IMR-90 (cell line): ENCODE data around the gene KIFBP. TPM values are rescaled to one million over a fixed set of nuclear protein-coding genes. Genes with fewer than 3 reads are reported as not detected.

Source experiments
- ATAC-seq: fragments of 200-7000 bp; cut with Tn5 transposase; 2 replicates; pipeline ENCODE4 v1.9.1; 2020; ENCODE audit warnings: low read depth, mild to moderate bottlenecking, moderate library complexity
- BruUV-seq: library from RNA; stranded (reverse); fragments of 400-500 nt; replicated peaks from 2 replicates; lab custom pipeline; 2021; lab: Mats Ljungman, UMichigan
- CTCF ChIA-PET: fragments of 300-600 bp; formaldehyde crosslinking; extraction: SDS; loops from one replicate; lab custom pipeline; 2021; ENCODE audit warnings: antibody characterized with exemption; lab: Yijun Ruan, JAX
- POLR2A ChIA-PET: fragments of 300-600 bp; sonication (Branson Sonifier 250); formaldehyde crosslinking; loops from one replicate; lab custom pipeline; 2022; ENCODE audit warnings: antibody characterized with exemption; ENCODE audit not compliant: unreplicated experiment; lab: Charles Lee
- DNase-seq: peaks from one replicate; pipeline ENCODE4 v3.0.0; 2013
- H2AFZ ChIP-seq: replicated peaks from 2 replicates; pipeline ENCODE3; 2013; ENCODE audit warnings: low read length, mild to moderate bottlenecking; ENCODE audit not compliant: poor library complexity
- H2AK5ac ChIP-seq: 2 replicates; pipeline ENCODE4 v1.6.1; 2013; ENCODE audit warnings: low read depth, low read length, inconsistent platforms
- H2AK9ac ChIP-seq: replicated peaks from 2 replicates; pipeline ENCODE3; 2013; ENCODE audit warnings: mild to moderate bottlenecking, low read depth, low read length, moderate library complexity; ENCODE audit not compliant: poor library complexity
- H2BK120ac ChIP-seq: 2 replicates; pipeline ENCODE4 v1.6.1; 2013; ENCODE audit warnings: low read depth, low read length, inconsistent platforms
- H2BK15ac ChIP-seq: 3 replicates; pipeline ENCODE4 v1.6.1; 2013; ENCODE audit warnings: low read depth, low read length, inconsistent platforms
- H2BK20ac ChIP-seq: 2 replicates; pipeline ENCODE4 v1.6.1; 2013; ENCODE audit warnings: low read depth, mild to moderate bottlenecking, inconsistent platforms, low read length, moderate library complexity
- H2BK5ac ChIP-seq: 2 replicates; pipeline ENCODE4 v1.6.1; 2013; ENCODE audit warnings: mild to moderate bottlenecking, low read depth, low read length, inconsistent platforms; ENCODE audit not compliant: poor library complexity, severe bottlenecking
- H3K14ac ChIP-seq: replicated peaks from 2 replicates; pipeline ENCODE4 v1.6.1; 2013; ENCODE audit warnings: low read depth, low read length, inconsistent platforms
- H3K18ac ChIP-seq: 2 replicates; pipeline ENCODE4 v1.6.1; 2013; ENCODE audit warnings: low read depth, low read length, control low read depth
- H3K23ac ChIP-seq: 2 replicates; pipeline ENCODE4 v1.6.1; 2013; ENCODE audit warnings: low read depth, low read length, inconsistent platforms
- H3K27ac ChIP-seq: 2 replicates; pipeline ENCODE4 v1.5.1; 2013; ENCODE audit warnings: mild to moderate bottlenecking, control low read depth, low read length; ENCODE audit not compliant: insufficient read depth
- H3K27me3 ChIP-seq: 2 replicates; pipeline ENCODE4 v1.6.1; 2013; ENCODE audit warnings: low read length; ENCODE audit not compliant: control insufficient read depth, insufficient read depth
- H3K36me3 ChIP-seq: 2 replicates; pipeline ENCODE4 v1.6.1; 2013; ENCODE audit warnings: low read length, mixed read lengths; ENCODE audit not compliant: control insufficient read depth, insufficient read depth
- H3K4ac ChIP-seq: 2 replicates; pipeline ENCODE4 v1.6.1; 2013; ENCODE audit warnings: low read depth, low read length, inconsistent platforms
- H3K4me1 ChIP-seq: 2 replicates; pipeline ENCODE4 v1.6.1; 2013; ENCODE audit warnings: low read length, mixed read lengths; ENCODE audit not compliant: control insufficient read depth, insufficient read depth
- H3K4me2 ChIP-seq: 2 replicates; pipeline ENCODE4 v1.6.1; 2013; ENCODE audit warnings: low read depth, mild to moderate bottlenecking, control low read depth, low read length, moderate library complexity
- H3K4me3 ChIP-seq: 2 replicates; pipeline ENCODE4 v1.5.1; 2013; ENCODE audit warnings: low read depth, mild to moderate bottlenecking, control low read depth, low read length, moderate library complexity; ENCODE audit not compliant: insufficient read depth
- H3K56ac ChIP-seq: 2 replicates; pipeline ENCODE4 v1.6.1; 2013; ENCODE audit warnings: low read length, inconsistent platforms; ENCODE audit not compliant: insufficient read depth; ENCODE audit errors: extremely low read depth
- H3K79me1 ChIP-seq, 2 experiments: 2 replicates each; pipeline ENCODE4 v1.6.1; 2013; ENCODE audit warnings: low read length in 2 of 2, inconsistent platforms in 1 of 2, low read depth in 1 of 2
- H3K9ac ChIP-seq: 2 replicates; pipeline ENCODE4 v1.6.1; 2013; ENCODE audit warnings: low read depth, low read length, control low read depth
- H3K9me1 ChIP-seq: 2 replicates; pipeline ENCODE4 v1.6.1; 2013; ENCODE audit warnings: low read length, inconsistent platforms; ENCODE audit not compliant: insufficient read depth
- H3K9me3 ChIP-seq: 2 replicates; pipeline ENCODE4 v1.6.1; 2013; ENCODE audit warnings: low read length; ENCODE audit not compliant: control insufficient read depth, insufficient read depth
- H4K20me1 ChIP-seq: 2 replicates; pipeline ENCODE4 v1.6.1; 2013; ENCODE audit warnings: low read length, inconsistent platforms; ENCODE audit not compliant: insufficient read depth
- H4K5ac ChIP-seq: 2 replicates; pipeline ENCODE4 v1.6.1; 2013; ENCODE audit warnings: mild to moderate bottlenecking, low read depth, low read length, control low read depth
- H4K8ac ChIP-seq, 2 experiments: 2 replicates each; pipeline ENCODE4 v1.6.1; 2013; ENCODE audit warnings: low read depth in 2 of 2, low read length in 2 of 2, control low read depth in 1 of 2, inconsistent platforms in 1 of 2
- H4K91ac ChIP-seq: 2 replicates; pipeline ENCODE4 v1.6.1; 2013; ENCODE audit warnings: low read depth, low read length, inconsistent platforms; ENCODE audit not compliant: insufficient read depth
- BHLHE40 ChIP-seq: fragments of 150-350 bp; IDR thresholded peaks from 2 replicates; pipeline ENCODE4 v1.6.1; 2016; ENCODE audit warnings: mild to moderate bottlenecking, low read depth, low read length
- CEBPB ChIP-seq: IDR thresholded peaks from 2 replicates; pipeline ENCODE4 v1.6.1; 2012; ENCODE audit warnings: low read depth, low read length, improper control_type of control experiment
- CHD1 ChIP-seq: IDR thresholded peaks from 2 replicates; pipeline ENCODE4 v1.6.1; 2012; ENCODE audit warnings: low read depth, low read length, improper control_type of control experiment
- FOS ChIP-seq: fragments of 150-350 bp; IDR thresholded peaks from 2 replicates; pipeline ENCODE4 v1.6.1; 2016; ENCODE audit warnings: low read depth, low read length
- RFX5 ChIP-seq: IDR thresholded peaks from 2 replicates; pipeline ENCODE4 v1.8.0; 2012; ENCODE audit warnings: low read depth, mild to moderate bottlenecking, low read length, moderate library complexity
- SMC3 ChIP-seq: fragments of 150-350 bp; IDR thresholded peaks from 2 replicates; pipeline ENCODE4 v1.6.1; 2016; ENCODE audit warnings: low read depth, mild to moderate bottlenecking, antibody characterized with exemption, low read length, moderate library complexity
- WGBS, 2 experiments: methylation state at CpG; one replicate each; pipeline versions ENCODE4 v1.1.5 to v1.1.7; 2013; ENCODE audit warnings: missing lambda C conversion rate in 2 of 2; ENCODE audit not compliant: insufficient read length in 1 of 2; ENCODE audit errors: extremely low coverage in 2 of 2; 5-methylcytosine and 5-hydroxymethylcytosine counted together
- dilution Hi-C: fragments of 300-500 bp; cut with HindIII; formaldehyde crosslinking; loops from one replicate; pipeline ENCODE4 v1.14.3; 2018; ENCODE audit warnings: low sequenced_read_pairs; ENCODE audit not compliant: unreplicated experiment
- in situ Hi-C: fragments of 300-500 bp; cut with MboI; formaldehyde crosslinking; loops from 3 replicates; pipeline ENCODE4 v1.14.3; 2019; ENCODE audit warnings: low sequenced_read_pairs, inconsistent platforms, mixed read lengths
- intact Hi-C: fragments of 100-400 bp; cut with micrococcal nuclease; formaldehyde crosslinking; loops from 2 replicates; pipeline ENCODE4 v1.10.0; 2022
- polyA plus RNA-seq, 3 experiments: library from polyadenylated mRNA; depleted of rRNA; stranded (reverse); fragments of >200 nt; gene quantifications; 2 replicates each; pipeline ENCODE4 v1.2.3, GENCODE V29; 2012; ENCODE audit warnings: low replicate concordance in 1 of 3
- total RNA-seq: library from RNA; depleted of rRNA; stranded (reverse); fragments of >200 nt; gene quantifications from 2 replicates; pipeline ENCODE4 v1.2.3, GENCODE V29; 2012
- TF ChIP-seq, protein P1 (sequence below): fragments of 150-350 bp; IDR thresholded peaks from 2 replicates; pipeline ENCODE4 v1.6.1; 2016; ENCODE audit warnings: low read depth, mild to moderate bottlenecking, low read length, moderate library complexity, borderline replicate concordance

KIFBP gene
- total and polyA plus RNA-seq, 2 of the 4 experiments (the other 2 are of a cell fraction), result 30.6 to 51.3 TPM

DNA sequence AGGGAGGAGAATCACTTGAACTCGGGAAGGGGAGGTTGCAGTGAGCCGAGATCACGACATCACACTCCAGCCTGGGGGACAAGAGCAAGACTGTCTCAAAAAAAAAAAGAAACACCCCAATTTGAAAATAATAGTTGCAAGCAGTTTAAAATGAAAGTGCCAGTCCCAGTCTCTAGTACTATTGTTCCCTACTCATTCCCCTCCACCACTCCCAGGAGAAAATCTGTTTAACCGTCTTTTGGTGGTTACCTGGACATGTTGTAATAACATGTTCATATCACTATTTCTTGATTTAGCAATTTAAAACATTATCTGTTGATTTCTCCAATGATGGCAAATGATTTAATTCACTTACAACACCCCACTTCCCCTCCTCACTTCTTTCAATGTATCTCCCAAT lies 44.7 kb downstream of the KIFBP start:
- H2BK120ac ChIP-seq, result no peak overlapping the region
- no peak overlapping the region for H4K8ac ChIP-seq
- WGBS, 2 experiments, result no CpG with 5 or more reads among the region's 4 CpGs
- no peak overlapping the region for H2AK5ac ChIP-seq
- no peak overlapping the region for H3K23ac ChIP-seq
- no peak overlapping the region for H4K5ac ChIP-seq
- H2AK9ac ChIP-seq, result no peak overlapping the region
- no peak overlapping the region for H3K4me2 ChIP-seq
- intact Hi-C loops, result no loop called here
- H3K9me1 ChIP-seq, result no peaks in the 10 kb centered on the region
- H3K36me3 ChIP-seq, result no peaks in the 10 kb centered on the region
- no peak overlapping the region for H3K4ac ChIP-seq
- H3K9ac ChIP-seq, result no peak overlapping the region
- no peak overlapping the region for H3K4me3 ChIP-seq
- H2AFZ ChIP-seq, result no peak overlapping the region
- no peak overlapping the region for H3K18ac ChIP-seq
- H3K27ac ChIP-seq, result no peak overlapping the region
- TF ChIP-seq BHLHE40 (no peak), RFX5 (no peak), SMC3 (no peak), FOS (no peak), CEBPB (no peak), CHD1 (no peak)
- TF ChIP-seq, protein P1, sequence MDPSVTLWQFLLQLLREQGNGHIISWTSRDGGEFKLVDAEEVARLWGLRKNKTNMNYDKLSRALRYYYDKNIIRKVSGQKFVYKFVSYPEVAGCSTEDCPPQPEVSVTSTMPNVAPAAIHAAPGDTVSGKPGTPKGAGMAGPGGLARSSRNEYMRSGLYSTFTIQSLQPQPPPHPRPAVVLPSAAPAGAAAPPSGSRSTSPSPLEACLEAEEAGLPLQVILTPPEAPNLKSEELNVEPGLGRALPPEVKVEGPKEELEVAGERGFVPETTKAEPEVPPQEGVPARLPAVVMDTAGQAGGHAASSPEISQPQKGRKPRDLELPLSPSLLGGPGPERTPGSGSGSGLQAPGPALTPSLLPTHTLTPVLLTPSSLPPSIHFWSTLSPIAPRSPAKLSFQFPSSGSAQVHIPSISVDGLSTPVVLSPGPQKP, result no peak
- H3K14ac ChIP-seq, result no peak overlapping the region
- H3K79me1 ChIP-seq, result no peaks in the 10 kb centered on the region
- no peaks in the 10 kb centered on the region for H3K27me3 ChIP-seq
- no TSS peak for BruUV-seq
- no peak overlapping the region for H2BK20ac ChIP-seq
- no peaks in the 10 kb centered on the region for H3K9me3 ChIP-seq
- no peak overlapping the region for H4K91ac ChIP-seq
- H3K56ac ChIP-seq, result no peak overlapping the region
- in situ Hi-C loops, result no loop called here
- ChIA-PET CTCF (no interaction called here), POLR2A (no interaction called here)
- no peaks in the 10 kb centered on the region for H4K20me1 ChIP-seq
- ATAC-seq, result no peak
- dilution Hi-C loops, result no loop called here
- H2BK15ac ChIP-seq, result no peak overlapping the region
- no peak overlapping the region for H2BK5ac ChIP-seq
- no peak for DNase-seq
- no peaks in the 10 kb centered on the region for H3K4me1 ChIP-seq
